OCI-M2 (cell line): ENCODE measurements around the gene CLIC4.
"Not testable (repeated sequence)": the region's sequence is repeated elsewhere in the genome, so short reads cannot be mapped to it uniquely, and the experiment has no call there.

Source experiments
- DNase-seq: peaks from one replicate; lab custom pipeline; 2025; ENCODE audit not compliant: unreplicated experiment; lab: John Stamatoyannopoulos, UW

The CLIC4 gene

DNA sequence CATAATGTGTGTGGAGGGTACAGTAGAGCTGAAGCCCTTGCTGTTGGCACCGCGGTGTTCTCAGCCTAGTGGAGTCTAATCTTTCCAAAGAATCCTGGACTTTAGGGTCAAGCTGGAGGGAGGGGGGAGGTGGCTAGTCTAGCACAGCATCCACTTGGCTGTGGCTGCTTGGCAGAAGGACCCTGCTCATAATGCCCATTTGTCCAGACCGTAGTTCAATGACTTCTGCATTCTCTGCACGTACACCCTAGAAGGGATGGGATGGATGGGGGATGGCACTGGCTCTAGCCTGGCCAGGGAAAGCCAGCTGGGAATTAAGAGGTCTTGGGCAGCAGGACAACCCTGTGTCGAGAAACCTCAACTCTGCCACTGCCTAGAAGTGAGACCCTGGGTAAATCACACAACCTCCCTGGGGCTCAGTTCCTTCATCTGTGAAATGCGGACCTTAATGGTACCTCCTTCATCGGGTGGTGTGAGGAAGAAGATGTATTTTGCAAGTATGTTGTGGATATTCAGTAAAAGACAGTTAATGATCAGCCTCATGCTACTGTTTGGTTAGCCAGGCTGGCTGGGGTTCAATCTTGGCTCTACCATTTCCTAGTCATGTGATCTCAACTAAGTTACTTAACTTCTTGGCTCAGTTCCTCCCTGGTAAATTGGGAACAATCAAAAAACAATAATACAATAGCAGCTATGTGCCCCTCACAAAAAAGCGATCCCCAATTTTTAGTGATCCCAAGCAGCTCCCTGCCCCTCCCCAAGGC lies 27.2 kb upstream of the CLIC4 start:
- no peak for DNase-seq

GRCh38 chr1:24720152-24720551 lies 25.1 kb upstream of the CLIC4 start:
- DNase-seq: no peak

DNA sequence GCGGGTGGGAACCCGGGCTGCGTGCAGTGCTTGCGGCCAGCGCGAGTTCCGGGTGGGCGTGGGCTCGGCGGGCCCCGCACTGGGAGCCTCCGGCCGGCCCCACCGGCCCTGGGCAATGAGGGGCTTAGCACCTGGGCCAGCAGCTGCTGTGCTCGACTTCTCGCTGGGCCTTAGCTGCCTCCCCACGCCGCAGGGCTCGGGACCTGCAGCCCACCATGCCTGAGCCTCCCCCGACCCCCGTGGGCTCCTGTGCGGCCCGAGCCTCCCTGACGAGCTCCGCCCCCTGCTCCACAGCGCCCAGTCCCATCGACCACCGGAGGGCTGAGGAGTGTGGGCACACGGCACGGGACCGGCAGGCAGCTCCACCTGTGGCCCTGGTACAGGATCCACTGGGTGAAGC lies 23.7 kb upstream of the CLIC4 start:
- no peak for DNase-seq

- DNase-seq: not testable (repeated sequence)
These were observed 22.9 kb upstream of the CLIC4 start for GRCh38 chr1:24722073-24723035.

GRCh38 chr1:24724345-24725208 lies 20.7 kb upstream of the CLIC4 start:
- no peak for DNase-seq

DNA sequence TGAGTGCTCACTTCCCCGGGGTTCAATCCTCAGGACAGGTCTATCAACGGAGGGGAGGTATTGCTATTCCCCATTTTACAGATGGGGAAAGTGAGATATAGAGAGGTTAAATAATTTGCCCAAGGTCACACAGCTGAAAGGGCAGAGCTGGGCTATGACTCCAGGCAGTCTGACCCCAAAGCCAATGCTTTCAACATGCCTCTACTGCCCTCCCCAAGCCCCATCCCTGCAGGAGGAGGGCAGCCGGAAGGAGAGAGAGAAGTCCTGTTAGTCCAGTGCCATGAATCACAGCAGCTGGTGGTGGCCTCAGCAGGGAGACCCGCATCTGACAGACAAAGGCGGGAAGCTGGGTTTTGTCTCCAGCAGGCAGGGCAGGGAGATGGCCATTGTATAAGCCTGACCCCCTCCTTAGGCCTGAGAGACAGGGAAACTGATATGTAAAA lies 20.0 kb upstream of the CLIC4 start:
- DNase-seq: no peak

- DNase-seq: no peak
These were observed 18.5 kb upstream of the CLIC4 start for GRCh38 chr1:24726741-24727140.

GRCh38 chr1:24727501-24728216 lies 17.6 kb upstream of the CLIC4 start:
- DNase-seq: no peak

DNA sequence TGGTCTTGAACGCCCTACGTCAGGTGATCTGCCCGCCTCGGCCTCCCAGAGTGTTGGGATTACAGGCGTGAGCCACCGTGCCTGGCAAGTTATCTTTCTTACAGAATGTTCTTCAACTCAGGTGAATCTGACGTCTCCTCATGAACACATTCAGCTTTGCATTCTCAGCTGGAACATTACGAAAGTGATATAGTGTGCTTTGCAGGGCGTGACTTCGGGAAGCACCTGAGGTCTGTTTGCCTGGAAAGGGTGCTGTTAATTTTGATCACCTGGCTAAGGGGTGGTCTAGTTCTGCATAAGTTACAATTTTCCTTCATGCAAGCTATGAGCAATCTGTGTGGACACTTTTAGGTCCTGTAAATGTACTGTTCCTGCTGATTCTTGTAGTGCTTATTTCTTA lies 16.3 kb upstream of the CLIC4 start:
- DNase-seq: no peak

DNA sequence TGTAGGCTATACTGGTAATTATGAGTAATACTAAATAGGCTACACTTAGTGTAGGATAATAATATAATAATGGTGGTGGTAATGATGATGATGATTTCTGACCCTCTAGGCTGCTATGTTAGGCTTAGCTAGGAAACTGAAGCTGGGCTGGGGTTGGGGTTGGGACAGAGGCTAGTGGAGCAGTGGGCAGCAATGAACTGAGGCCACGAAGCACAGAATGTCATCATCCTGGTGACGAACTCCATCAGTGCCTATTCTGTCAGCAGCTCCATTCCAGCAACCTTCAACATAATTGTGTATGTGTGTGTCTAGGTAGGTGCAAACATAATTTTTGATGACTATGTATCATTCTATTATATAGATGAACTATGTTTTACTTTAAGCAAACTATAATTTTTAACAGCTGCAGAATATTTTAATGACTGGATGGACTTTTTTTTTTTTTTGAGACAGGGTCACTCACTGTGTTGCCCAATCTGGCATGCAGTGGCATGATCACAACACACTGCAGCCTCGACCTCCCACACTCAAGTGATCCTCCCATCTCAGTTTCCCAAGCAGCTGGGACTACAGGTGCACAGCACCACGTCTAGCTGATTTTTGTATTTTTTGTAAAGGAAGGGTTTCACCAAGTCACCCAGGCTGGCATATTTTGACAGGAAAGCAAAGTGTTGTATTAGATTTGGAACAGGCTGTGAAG lies 12.9 kb upstream of the CLIC4 start:
- no peak for DNase-seq

DNA sequence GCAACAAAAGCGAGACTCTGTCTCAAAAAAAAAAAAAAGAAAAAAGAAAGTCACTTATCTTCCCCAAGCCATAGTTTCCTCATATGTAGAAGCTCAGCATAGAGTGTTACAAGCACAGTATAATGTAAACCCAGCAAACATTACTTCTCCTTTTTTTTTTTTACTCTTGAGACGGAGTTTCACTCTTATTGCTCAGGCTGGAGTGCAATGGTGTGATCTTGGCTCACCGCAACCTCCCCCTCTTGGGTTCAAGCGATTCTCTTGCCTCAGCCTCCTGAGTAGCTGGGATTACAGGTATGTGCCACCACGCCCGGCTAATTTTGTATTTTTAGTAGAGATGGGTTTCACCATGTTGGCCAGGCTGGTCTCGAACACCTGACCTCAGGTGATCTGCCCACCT lies 11.9 kb upstream of the CLIC4 start:
- not testable (repeated sequence) for DNase-seq

- DNase-seq: no peak
These were observed 10.1 kb upstream of the CLIC4 start for GRCh38 chr1:24735156-24735508.

GRCh38 chr1:24735509-24736375 lies 9.5 kb upstream of the CLIC4 start:
- DNase-seq: no peak

GRCh38 chr1:24737368-24738117 lies 7.7 kb upstream of the CLIC4 start:
- no peak for DNase-seq

DNA sequence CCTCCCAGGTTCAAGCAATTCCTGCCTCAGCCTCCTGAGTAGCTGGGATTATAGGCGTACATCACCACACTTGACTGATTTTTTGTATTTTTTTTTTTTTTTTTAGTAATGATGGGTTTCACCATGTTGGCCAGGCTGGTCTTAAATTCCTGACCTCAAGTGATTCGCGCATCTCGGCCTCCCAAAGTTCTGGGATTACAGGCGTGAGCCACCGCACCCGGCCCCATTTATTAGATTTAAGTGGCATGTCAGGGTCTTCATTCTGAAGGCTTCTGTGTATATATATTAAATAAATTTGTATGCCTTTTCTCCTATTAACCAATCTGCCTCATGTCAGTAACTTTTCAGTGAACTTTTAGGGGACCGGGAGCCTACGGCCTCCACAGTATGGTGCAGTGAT lies 6.0 kb upstream of the CLIC4 start:
- DNase-seq: no peak

DNA sequence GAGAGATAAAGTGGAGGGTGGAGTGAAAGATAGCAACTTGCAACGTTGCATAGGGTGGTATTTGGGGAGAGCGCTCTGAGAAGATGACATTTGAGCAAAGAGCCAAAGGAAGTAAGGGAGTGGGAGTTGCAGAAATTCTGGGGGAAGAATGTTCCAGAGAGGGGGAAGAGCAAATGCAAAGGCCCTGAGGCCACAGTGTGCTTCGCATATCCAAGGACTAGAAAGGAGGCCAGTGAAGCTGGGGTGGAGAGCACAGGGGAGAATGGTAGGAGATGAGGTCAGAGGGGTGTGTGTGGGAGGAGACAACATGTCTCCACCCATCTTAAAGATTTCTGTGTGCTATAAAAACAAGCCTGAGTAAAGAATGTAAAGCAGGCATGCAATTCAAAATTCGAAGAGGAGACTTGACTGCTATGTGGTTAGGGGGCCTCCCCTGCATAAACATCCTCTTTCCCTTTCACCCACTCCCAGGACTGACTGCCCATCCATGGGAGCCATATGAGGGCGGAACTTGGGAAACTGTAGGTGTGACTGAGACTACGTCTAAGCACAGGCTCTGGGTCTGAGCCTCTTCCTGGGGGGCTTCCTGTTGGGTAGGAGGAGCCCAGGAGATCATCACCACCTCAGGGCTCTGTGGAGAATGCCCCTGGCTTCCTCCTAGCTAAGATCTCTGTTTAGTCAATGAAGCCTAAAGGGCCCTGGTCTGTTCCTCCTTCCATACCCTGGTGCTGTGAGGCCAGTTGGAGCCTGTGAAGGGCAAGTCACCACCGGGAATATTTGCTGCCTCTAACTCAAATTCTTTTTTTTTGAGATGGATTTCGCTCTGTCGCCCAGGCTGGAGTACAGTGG lies 2.9 kb upstream of the CLIC4 start:
- DNase-seq: no peak
